ENCODE measurements around the gene ZGLP1. TPM values are rescaled to one million over a fixed set of nuclear protein-coding genes. Genes with fewer than 3 reads are reported as not detected.

ZGLP1 gene
- total and polyA plus RNA-seq, 2 donors (not counting 1 experiment from before 2014, with no cell fraction given): 6.4 to 8.0 TPM

DNA sequence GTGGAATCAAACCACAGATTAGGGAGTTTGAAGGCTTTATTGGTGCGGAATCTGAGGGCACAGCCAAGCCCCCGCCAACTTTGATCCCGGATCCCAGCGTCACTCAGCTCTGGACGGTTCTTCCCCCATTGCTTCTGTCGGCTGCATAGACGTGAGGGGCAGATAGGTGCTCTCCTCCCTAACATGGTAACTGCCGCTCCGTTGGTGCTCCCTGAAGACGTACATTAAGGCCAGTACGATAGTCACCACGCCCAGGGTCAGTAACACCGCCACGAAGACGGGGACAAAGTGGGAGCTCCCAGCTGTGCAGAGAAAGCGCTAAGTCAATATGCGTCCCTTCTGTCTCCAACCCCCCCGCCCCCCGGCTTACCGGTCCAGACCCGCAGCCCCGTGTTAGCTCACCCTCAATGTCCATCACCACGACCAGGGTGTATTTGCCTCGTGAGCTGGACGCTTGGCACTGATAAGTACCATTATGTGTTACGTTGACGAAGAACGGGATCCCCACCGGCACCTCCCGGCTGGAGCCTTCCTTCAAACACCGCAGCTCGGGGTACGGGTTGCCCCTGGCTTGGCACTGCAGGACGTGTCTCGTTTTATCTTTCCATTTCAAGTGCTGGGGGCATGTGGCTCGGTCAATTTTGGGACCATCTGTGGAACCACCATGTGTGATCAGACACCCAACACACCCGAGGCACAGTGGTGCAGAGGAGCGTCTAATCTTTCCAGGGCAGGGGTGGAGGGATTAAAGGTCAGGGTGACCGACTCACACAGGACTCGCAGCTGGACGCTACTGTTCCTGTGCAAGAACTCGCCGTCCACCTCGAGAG is 24.4 kb upstream of the ZGLP1 start:
- Histone ChIP-seq H3K9me3 (ENCODE audit: control extremely low read depth in 1 of 3, control insufficient read depth in 2 of 3, insufficient read depth in 1 of 3, low read length in 2 of 3) (peaks cover 0 to 15% (median 0%) of the 10 kb centered on the region in 3 donors), H3K27me3 (replicated peaks in 1 of 4; ENCODE audit: control extremely low read depth in 1 of 4, control insufficient read depth in 3 of 4, insufficient read depth in 4 of 4, low read length in 3 of 4) (no peaks in the 10 kb centered on the region), H3K9ac (ENCODE audit: low read length) (peak overlapping the region; percentile 88), H3K79me2 (ENCODE audit: control insufficient read depth, insufficient read depth, low read length) (peaks cover 93% of the 10 kb centered on the region), H3K4me1 (ENCODE audit: control insufficient read depth in 2 of 2, insufficient read depth in 2 of 2, low read length in 2 of 2) (peaks cover 20 to 32% of the 10 kb centered on the region in 2 donors), H2AFZ (ENCODE audit: insufficient read depth, low read depth, low read length, poor library complexity, severe bottlenecking) (peak overlapping the region; percentile 95), H3K27ac (ENCODE audit: low read length in 2 of 2) (peak overlapping the region; percentile 60 to 91), H4K20me1 (ENCODE audit: control insufficient read depth, insufficient read depth, low read length, poor library complexity, severe bottlenecking) (peaks cover 58% of the 10 kb centered on the region), H3K36me3 (replicated peaks in 1 of 2; ENCODE audit: control extremely low read depth in 1 of 2, control insufficient read depth in 1 of 2, extremely low read depth in 1 of 2, insufficient read depth in 2 of 2, low read length in 1 of 2) (peaks cover 0 to 41% of the 10 kb centered on the region in 2 experiments), H3K4me3 (ENCODE audit: control extremely low read depth in 1 of 5, extremely low read depth in 1 of 5, insufficient read depth in 1 of 5, low read depth in 2 of 5, low read length in 4 of 5) (peak overlapping the region; percentile 43 to 94 (median 83)), H3K4me2 (replicated peaks; ENCODE audit: low read depth, low read length, poor library complexity, severe bottlenecking) (peak overlapping the region; percentile 86)
- Mint-ChIP-seq H3K27ac (peak overlapping the region; percentile 97), H3K9me3 (ENCODE audit: insufficient read depth) (no peaks in the 10 kb centered on the region), H3K27me3 (no peaks in the 10 kb centered on the region), H3K4me1 (peaks cover 29% of the 10 kb centered on the region), H3K4me3 (peak overlapping the region; percentile 97)
- POLR2A ChIA-PET: interaction anchor here (0.6 to 2.2 kb wide), 16 partner anchors 11 to 1248 kb away, joined by 3 to 13 read pairs (median 4); partner anchors contain the start of genes ICAM1, TMED1 and TYK2
- intact Hi-C loops (cut with micrococcal nuclease): loop anchor here (1.0 to 5.0 kb wide), 4 partner anchors 18 to 318 kb away; partner anchors contain the start of genes FDX2, ILF3 and TYK2
- CTCF ChIA-PET: interaction anchor here (0.9 to 4.3 kb wide), 4 partner anchors 46 to 64 kb away, joined by 3 to 14 read pairs (median 6); partner anchors contain the start of gene ICAM1
- ATAC-seq (ENCODE audit: low read depth) (no peak), DNase-seq (no peak)
- TF ChIP-seq, protein P1, sequence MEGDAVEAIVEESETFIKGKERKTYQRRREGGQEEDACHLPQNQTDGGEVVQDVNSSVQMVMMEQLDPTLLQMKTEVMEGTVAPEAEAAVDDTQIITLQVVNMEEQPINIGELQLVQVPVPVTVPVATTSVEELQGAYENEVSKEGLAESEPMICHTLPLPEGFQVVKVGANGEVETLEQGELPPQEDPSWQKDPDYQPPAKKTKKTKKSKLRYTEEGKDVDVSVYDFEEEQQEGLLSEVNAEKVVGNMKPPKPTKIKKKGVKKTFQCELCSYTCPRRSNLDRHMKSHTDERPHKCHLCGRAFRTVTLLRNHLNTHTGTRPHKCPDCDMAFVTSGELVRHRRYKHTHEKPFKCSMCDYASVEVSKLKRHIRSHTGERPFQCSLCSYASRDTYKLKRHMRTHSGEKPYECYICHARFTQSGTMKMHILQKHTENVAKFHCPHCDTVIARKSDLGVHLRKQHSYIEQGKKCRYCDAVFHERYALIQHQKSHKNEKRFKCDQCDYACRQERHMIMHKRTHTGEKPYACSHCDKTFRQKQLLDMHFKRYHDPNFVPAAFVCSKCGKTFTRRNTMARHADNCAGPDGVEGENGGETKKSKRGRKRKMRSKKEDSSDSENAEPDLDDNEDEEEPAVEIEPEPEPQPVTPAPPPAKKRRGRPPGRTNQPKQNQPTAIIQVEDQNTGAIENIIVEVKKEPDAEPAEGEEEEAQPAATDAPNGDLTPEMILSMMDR (IDR thresholded peaks at IDR 0.05): no peak
- no peak for TF ChIP-seq EZH2 (IDR thresholded peaks at IDR 0.05; ENCODE audit: borderline replicate concordance, insufficient read depth, low read depth, low read length, poor library complexity, severe bottlenecking)
- WGBS (ENCODE audit: insufficient coverage): 71% methylated on average over 44 of the region's 44 CpGs

Data from B cell (primary cell).